Gastrocnemius medialis (tissue), 4 donors: Measurements from ENCODE around the gene ITGB2. TPM values are rescaled to one million over a fixed set of nuclear protein-coding genes. Genes with fewer than 3 reads are reported as not detected.

ENCODE experiments used
- ATAC-seq, 2 donors: fragments of 150-250 bp; one replicate each; pipeline ENCODE4 v1.9.1; 2016
- DNase-seq, 2 donors: peaks; one replicate each; pipeline ENCODE4 v3.0.0-alpha.2; 2019
- H3K27ac ChIP-seq, 4 donors: fragments of 200-600 bp; sonication (generic); 1 replicate in 1 of 4; 2 replicates in 3 of 4; pipeline ENCODE4 v1.5.1; 2016 to 2018; ENCODE audit warnings: mild to moderate bottlenecking in 2 of 4, moderate library complexity in 1 of 4
- H3K27me3 ChIP-seq, 3 donors: fragments of 200-600 bp; sonication (generic) in 2 of 3; 1 replicate in 1 of 3; 2 replicates in 2 of 3; pipeline versions ENCODE4 v1.5.1 to v1.6.0; 2016 to 2019; ENCODE audit warnings: mild to moderate bottlenecking in 1 of 3, moderate library complexity in 1 of 3
- H3K36me3 ChIP-seq, 2 donors: fragments of 200-600 bp; sonication (generic) in 1 of 2; one replicate each; pipeline ENCODE4 v1.5.1; 2017 to 2018
- H3K4me1 ChIP-seq, 2 donors: fragments of 200-600 bp; sonication (generic) in 1 of 2; one replicate each; pipeline ENCODE4 v1.5.1; 2016 to 2017; ENCODE audit warnings: mild to moderate bottlenecking in 2 of 2
- H3K4me3 ChIP-seq, 4 donors: fragments of 200-600 bp; sonication (generic) in 3 of 4; 1 replicate in 1 of 4; 2 replicates in 3 of 4; pipeline ENCODE4 v1.5.1; 2016 to 2019; ENCODE audit warnings: mild to moderate bottlenecking in 2 of 4
- H3K9me3 ChIP-seq, 3 donors: fragments of 200-600 bp; sonication (generic) in 2 of 3; 1 replicate in 1 of 3; 2 replicates in 2 of 3; pipeline ENCODE4 v1.5.1; 2016 to 2019
- CTCF ChIP-seq, 5 experiments: fragments of 450-650 bp in 3 of 5; fragments of 200-600 bp in 2 of 5; sonication (generic) in 2 of 5; IDR thresholded peaks in 4 of 5; conservative IDR thresholded peaks in 1 of 5; 1 replicate in 4 of 5; 2 replicates in 1 of 5; pipeline ENCODE4 v1.5.1; 2016 to 2019; ENCODE audit warnings: antibody characterized with exemption in 5 of 5, mild to moderate bottlenecking in 3 of 5, moderate library complexity in 3 of 5
- POLR2A ChIP-seq, 2 donors: fragments of 450-650 bp; IDR thresholded peaks; one replicate each; pipeline ENCODE4 v1.6.1; 2017; ENCODE audit warnings: antibody characterized with exemption in 2 of 2, mild to moderate bottlenecking in 2 of 2, moderate library complexity in 2 of 2
- in situ Hi-C, 4 donors: fragments of 200-750 bp; cut with MboI; loops; one replicate each; pipeline versions ENCODE4 v1.15.0 to v1.8.0; 2017; ENCODE audit warnings: low sequenced_read_pairs in 4 of 4
- intact Hi-C: fragments of 100-400 bp; cut with DNase I; formaldehyde crosslinking; loops from one replicate; pipeline ENCODE4 v1.15.1; 2023; ENCODE audit warnings: low total_unique reads
- total RNA-seq, 4 donors: library from RNA; depleted of rRNA; stranded (reverse); fragments of >200 nt; gene quantifications; one replicate each; pipeline versions ENCODE4 v1.1.0 to v1.2.3, GENCODE V29; 2016

ITGB2 gene
- total RNA-seq, 4 donors from 2014 or later = 10.9 to 41.7 (median 27.4) TPM

GRCh38 chr21:44836666-44837471 lies 83.8 kb downstream of the ITGB2 start:
- intact Hi-C loops (no loop called here), in situ Hi-C loops (no loop called here)
- Histone ChIP-seq H3K4me1 (peaks cover 0 to 6% of the 10 kb centered on the region in 2 donors), H3K36me3 (no peaks in the 10 kb centered on the region), H3K27ac (no peak overlapping the region), H3K9me3 (no peaks in the 10 kb centered on the region), H3K27me3 (peaks cover 0 to 2% (median 0%) of the 10 kb centered on the region in 3 donors), H3K4me3 (no peak overlapping the region)
- TF ChIP-seq CTCF (IDR thresholded peaks at IDR 0.05 in 4 of 5, conservative IDR thresholded peaks at IDR 0.05 in 1 of 5) (no peak), POLR2A (IDR thresholded peaks at IDR 0.05) (no peak)
- DNase-seq (no peak), ATAC-seq (peak; percentile 26 to 67)

- Histone ChIP-seq H3K36me3 (no peaks in the 10 kb centered on the region), H3K4me3 (no peak overlapping the region), H3K9me3 (no peaks in the 10 kb centered on the region), H3K27ac (no peak overlapping the region), H3K4me1 (peaks cover 0 to 6% of the 10 kb centered on the region in 2 donors), H3K27me3 (no peaks in the 10 kb centered on the region)
- intact Hi-C loops = no loop called here
- ATAC-seq = no peak
- no peak for DNase-seq
- TF ChIP-seq CTCF (IDR thresholded peaks at IDR 0.05 in 4 of 5, conservative IDR thresholded peaks at IDR 0.05 in 1 of 5) (no peak), POLR2A (IDR thresholded peaks at IDR 0.05) (no peak)
- in situ Hi-C loops = no loop called here
Measured at GRCh38 chr21:44836349-44836665, 84.4 kb downstream of the ITGB2 start.

Other genes starting within 250 kb of the ITGB2 start
- gene KRTAP12-1, start 238.7 kb downstream of the ITGB2 start, total RNA-seq = not detected
- gene KRTAP10-12, start 223.7 kb downstream of the ITGB2 start, total RNA-seq = not detected
- not detected for gene TSPEAR, start 209.3 kb downstream of the ITGB2 start, total RNA-seq
- 10 to 100 TPM; 64.2 to 83.8 (median 73.3) TPM for gene UBE2G2, start 119.1 kb downstream of the ITGB2 start, total RNA-seq
- gene SUMO3, start 102.8 kb downstream of the ITGB2 start, total RNA-seq = 10 to 100 TPM; 49.0 to 85.9 (median 63.7) TPM
- 100 to 1,000 TPM; 116 to 217 (median 127) TPM for gene PTTG1IP, start 47.2 kb downstream of the ITGB2 start, total RNA-seq
- gene SLX9, start 19.1 kb upstream of the ITGB2 start, total RNA-seq = 10 to 100 TPM; 23.7 to 37.6 (median 25.8) TPM
- gene ADARB1, start 153.7 kb upstream of the ITGB2 start, total RNA-seq = 10 to 100 TPM in 1 of 4 donors, 1 to 10 TPM in 3; 5.9 to 11.5 (median 6.9) TPM